Lung (tissue), 12 donors: ENCODE data around the gene DYSF. TPM values are rescaled to one million over a fixed set of nuclear protein-coding genes. Genes with fewer than 3 reads are reported as not detected.

Source experiments
- ATAC-seq: fragments of 200-7000 bp; cut with Tn5 transposase; one replicate; pipeline ENCODE4 v1.9.1; 2020; ENCODE audit warnings: moderate number of reproducible peaks; ENCODE audit not compliant: insufficient read depth, low FRiP score
- DNase-seq, 3 donors: peaks; one replicate each; pipeline ENCODE4 v3.0.0-alpha.2; 2013 to 2017
- H3K27ac ChIP-seq, 2 donors: one replicate each; pipeline ENCODE4 v1.5.1; 2013; ENCODE audit warnings: mild to moderate bottlenecking in 2 of 2, moderate library complexity in 2 of 2, control low read depth in 1 of 2, inconsistent platforms in 1 of 2, low read depth in 1 of 2, low read length in 1 of 2
- H3K27me3 ChIP-seq, 3 donors: one replicate each; pipeline ENCODE4 v1.5.1; 2013; ENCODE audit warnings: low read length in 2 of 3; ENCODE audit not compliant: control insufficient read depth in 3 of 3, insufficient read depth in 3 of 3
- H3K36me3 ChIP-seq, 4 donors: one replicate each; pipeline ENCODE4 v1.5.1; 2013; ENCODE audit warnings: low read length in 4 of 4, mild to moderate bottlenecking in 1 of 4, moderate library complexity in 1 of 4; ENCODE audit not compliant: control insufficient read depth in 4 of 4, insufficient read depth in 4 of 4
- H3K4me1 ChIP-seq, 5 donors: one replicate each; pipeline ENCODE4 v1.5.1; 2013; ENCODE audit warnings: low read length in 5 of 5, mild to moderate bottlenecking in 2 of 5, moderate library complexity in 1 of 5; ENCODE audit not compliant: control insufficient read depth in 5 of 5, insufficient read depth in 5 of 5
- H3K4me3 ChIP-seq: one replicate; pipeline ENCODE4 v1.5.1; 2013; ENCODE audit warnings: mild to moderate bottlenecking, control low read depth, moderate library complexity
- H3K9ac ChIP-seq, 2 donors: one replicate each; pipeline ENCODE4 v1.5.1; 2013; ENCODE audit warnings: low read length in 2 of 2, control low read depth in 1 of 2; ENCODE audit not compliant: insufficient read depth in 1 of 2
- H3K9me3 ChIP-seq, 4 donors: one replicate each; pipeline ENCODE4 v1.5.1; 2013; ENCODE audit warnings: low read length in 3 of 4, mild to moderate bottlenecking in 1 of 4, moderate library complexity in 1 of 4; ENCODE audit not compliant: control insufficient read depth in 4 of 4, insufficient read depth in 3 of 4
- CTCF ChIP-seq: IDR thresholded peaks from 2 replicates; pipeline ENCODE4 v1.5.1; 2012; ENCODE audit warnings: mild to moderate bottlenecking; ENCODE audit errors: control extremely low read depth, extremely low read depth
- WGBS, 2 donors: extraction: QIAGEN DNeasy Blood & Tissue Kit; methylation state at CpG; one replicate each; pipeline ENCODE4 v1.1.7; 2013; 5-methylcytosine and 5-hydroxymethylcytosine counted together
- polyA plus RNA-seq, 2 donors: library from polyadenylated mRNA; stranded (reverse); fragments of 200-250 nt; gene quantifications; one replicate each; pipeline ENCODE4 v1.2.1, GENCODE V29; 2013
- total RNA-seq, 2 donors: library from RNA; depleted of rRNA in 1 of 2; stranded (reverse); fragments of >200 nt in 1 of 2; gene quantifications; one replicate each; pipeline ENCODE4 v1.2.1, GENCODE V29; 2014 to 2021
- donor health status: control.
- donor health status: control.
- donor health status: Bipolar disorder and iron deficiency.
- donor health status: healthy.
- donor health status: DM: yes; HTN: yes; CAD: no.

DYSF gene
- total and polyA plus RNA-seq, 4 donors = 12.9 to 56.2 (median 40.0) TPM

GRCh38 chr2:71510196-71510807 is 56.9 kb downstream of the DYSF start:
- H3K4me3 ChIP-seq = no peak overlapping the region
- peaks cover 0 to 12% (median 2%) of the 10 kb centered on the region in 5 donors for H3K4me1 ChIP-seq
- 20 to 27% methylated on average over 6 of the region's 6 CpGs for WGBS, 2 donors
- DNase-seq = peak; percentile 58 to 65 (median 62)
- peak; percentile 90 for TF ChIP-seq CTCF
- H3K36me3 ChIP-seq = no peaks in the 10 kb centered on the region
- peaks cover 0 to 3% (median 0%) of the 10 kb centered on the region in 3 donors for H3K27me3 ChIP-seq
- ATAC-seq = no peak
- no peak overlapping the region for H3K9ac ChIP-seq
- no peak overlapping the region for H3K27ac ChIP-seq
- H3K9me3 ChIP-seq = no peaks in the 10 kb centered on the region

GRCh38 chr2:71510938-71511337 is 57.6 kb downstream of the DYSF start:
- H3K4me1 ChIP-seq = peaks cover 0 to 8% (median 0%) of the 10 kb centered on the region in 5 donors
- H3K27ac ChIP-seq = no peak overlapping the region
- no peak for TF ChIP-seq CTCF
- H3K9ac ChIP-seq = no peak overlapping the region
- H3K27me3 ChIP-seq = peaks cover 0 to 3% (median 0%) of the 10 kb centered on the region in 3 donors
- 77 to 86% methylated on average over 9 of the region's 9 CpGs for WGBS, 2 donors
- no peaks in the 10 kb centered on the region for H3K36me3 ChIP-seq
- H3K4me3 ChIP-seq = no peak overlapping the region
- ATAC-seq (no peak), DNase-seq (no peak)
- no peaks in the 10 kb centered on the region for H3K9me3 ChIP-seq

DNA sequence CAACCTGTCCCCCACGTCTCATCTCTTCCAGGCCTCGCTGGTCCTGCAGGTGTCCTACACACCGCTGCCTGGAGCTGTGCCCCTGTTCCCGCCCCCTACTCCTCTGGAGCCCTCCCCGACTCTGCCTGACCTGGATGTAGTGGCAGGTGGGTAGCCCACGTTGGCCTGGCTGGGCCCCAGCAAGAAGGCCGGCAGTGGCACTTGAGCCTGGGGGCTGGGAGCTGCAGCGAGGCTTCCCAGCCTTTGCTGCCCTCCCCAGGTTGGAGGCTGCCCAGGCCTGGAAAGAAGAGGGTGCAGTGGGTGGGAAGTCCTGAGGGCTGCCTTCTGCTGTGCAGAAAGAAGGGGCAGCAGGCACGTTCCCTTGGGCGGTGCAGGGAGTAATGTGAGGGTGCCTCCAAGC is 58.4 kb downstream of the DYSF start:
- Histone ChIP-seq H3K4me3 (no peak overlapping the region), H3K9ac (no peak overlapping the region), H3K27me3 (peaks cover 0 to 5% (median 0%) of the 10 kb centered on the region in 3 donors), H3K4me1 (peaks cover 0 to 6% (median 0%) of the 10 kb centered on the region in 5 donors), H3K27ac (no peak overlapping the region), H3K36me3 (peaks cover 0 to 6% (median 2%) of the 10 kb centered on the region in 4 donors), H3K9me3 (no peaks in the 10 kb centered on the region)
- no peak for TF ChIP-seq CTCF
- WGBS, 2 donors = 75 to 80% methylated on average over 10 of the region's 10 CpGs
- no peak for ATAC-seq
- DNase-seq = no peak

GRCh38 chr2:71512386-71512785 is 59.0 kb downstream of the DYSF start:
- no peak overlapping the region for H3K9ac ChIP-seq
- peaks cover 0 to 10% (median 3%) of the 10 kb centered on the region in 4 donors for H3K36me3 ChIP-seq
- no peak for TF ChIP-seq CTCF
- H3K4me3 ChIP-seq = no peak overlapping the region
- DNase-seq = no peak
- no peaks in the 10 kb centered on the region for H3K9me3 ChIP-seq
- WGBS, 2 donors = 82 to 86% methylated on average over 4 of the region's 4 CpGs
- H3K27me3 ChIP-seq = peaks cover 0 to 5% (median 0%) of the 10 kb centered on the region in 3 donors
- no peak overlapping the region for H3K27ac ChIP-seq
- ATAC-seq = no peak
- H3K4me1 ChIP-seq = peaks cover 0 to 3% (median 0%) of the 10 kb centered on the region in 5 donors
